ENCODE measurements around the gene TLL1.

TLL1 gene

DNA sequence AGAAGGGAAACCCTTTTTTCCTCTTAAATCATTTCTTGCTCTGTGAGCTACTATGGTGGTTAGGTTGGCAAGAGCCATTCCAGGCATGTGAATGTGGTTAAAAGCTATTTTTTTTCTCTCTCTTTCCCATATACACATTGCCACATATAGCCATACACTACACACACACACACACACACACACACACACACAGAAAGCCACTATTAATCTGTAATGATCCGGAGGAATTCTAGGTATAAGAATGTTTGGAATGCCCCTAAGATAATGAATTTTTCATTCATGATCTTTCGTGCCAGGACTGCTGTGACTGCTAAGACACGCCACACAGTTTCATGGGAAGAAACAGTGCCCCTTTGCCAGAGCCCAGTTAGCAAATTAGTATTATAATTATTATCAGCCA lies 21.8 kb upstream of the TLL1 start:
- no peak overlapping the region for H3K9ac ChIP-seq (ENCODE audit: low read length)
- H3K36me3 ChIP-seq (replicated peaks; ENCODE audit: insufficient read depth, low read length), result no peaks in the 10 kb centered on the region
- no peak overlapping the region for H2AFZ ChIP-seq (ENCODE audit: low read length)
- H3K9me3 ChIP-seq (replicated peaks; ENCODE audit: insufficient read depth, low read length), result no peaks in the 10 kb centered on the region
- DNase-seq, result no peak
- no peak overlapping the region for H3K27ac ChIP-seq (ENCODE audit: low read length)
- no peaks in the 10 kb centered on the region for H3K27me3 ChIP-seq (replicated peaks; ENCODE audit: insufficient read depth, low read length)
- no peaks in the 10 kb centered on the region for H3K79me2 ChIP-seq (ENCODE audit: low read length)
- H3K9me2 ChIP-seq (replicated peaks; ENCODE audit: insufficient read depth, low read length), result no peaks in the 10 kb centered on the region
- H3K4me3 ChIP-seq (ENCODE audit: low read length), result no peak overlapping the region
- no peaks in the 10 kb centered on the region for H4K20me1 ChIP-seq (ENCODE audit: insufficient read depth, low read length)
- H3F3A ChIP-seq (ENCODE audit: insufficient read depth, low read length), result no peaks in the 10 kb centered on the region
- H3K4me2 ChIP-seq (ENCODE audit: low read depth, low read length), result no peak overlapping the region
- TF ChIP-seq, protein P1, sequence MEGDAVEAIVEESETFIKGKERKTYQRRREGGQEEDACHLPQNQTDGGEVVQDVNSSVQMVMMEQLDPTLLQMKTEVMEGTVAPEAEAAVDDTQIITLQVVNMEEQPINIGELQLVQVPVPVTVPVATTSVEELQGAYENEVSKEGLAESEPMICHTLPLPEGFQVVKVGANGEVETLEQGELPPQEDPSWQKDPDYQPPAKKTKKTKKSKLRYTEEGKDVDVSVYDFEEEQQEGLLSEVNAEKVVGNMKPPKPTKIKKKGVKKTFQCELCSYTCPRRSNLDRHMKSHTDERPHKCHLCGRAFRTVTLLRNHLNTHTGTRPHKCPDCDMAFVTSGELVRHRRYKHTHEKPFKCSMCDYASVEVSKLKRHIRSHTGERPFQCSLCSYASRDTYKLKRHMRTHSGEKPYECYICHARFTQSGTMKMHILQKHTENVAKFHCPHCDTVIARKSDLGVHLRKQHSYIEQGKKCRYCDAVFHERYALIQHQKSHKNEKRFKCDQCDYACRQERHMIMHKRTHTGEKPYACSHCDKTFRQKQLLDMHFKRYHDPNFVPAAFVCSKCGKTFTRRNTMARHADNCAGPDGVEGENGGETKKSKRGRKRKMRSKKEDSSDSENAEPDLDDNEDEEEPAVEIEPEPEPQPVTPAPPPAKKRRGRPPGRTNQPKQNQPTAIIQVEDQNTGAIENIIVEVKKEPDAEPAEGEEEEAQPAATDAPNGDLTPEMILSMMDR (IDR thresholded peaks at IDR 0.05; ENCODE audit: low read length), result no peak
- TF ChIP-seq EZH2 (optimal IDR thresholded peaks at IDR 0.05; ENCODE audit: low read depth, low read length), result no peak
- TF ChIP-seq EZH2phosphoT487 (IDR thresholded peaks at IDR 0.05; ENCODE audit: low read length), result no peak
- no peaks in the 10 kb centered on the region for H3K4me1 ChIP-seq (ENCODE audit: low read length)

DNA sequence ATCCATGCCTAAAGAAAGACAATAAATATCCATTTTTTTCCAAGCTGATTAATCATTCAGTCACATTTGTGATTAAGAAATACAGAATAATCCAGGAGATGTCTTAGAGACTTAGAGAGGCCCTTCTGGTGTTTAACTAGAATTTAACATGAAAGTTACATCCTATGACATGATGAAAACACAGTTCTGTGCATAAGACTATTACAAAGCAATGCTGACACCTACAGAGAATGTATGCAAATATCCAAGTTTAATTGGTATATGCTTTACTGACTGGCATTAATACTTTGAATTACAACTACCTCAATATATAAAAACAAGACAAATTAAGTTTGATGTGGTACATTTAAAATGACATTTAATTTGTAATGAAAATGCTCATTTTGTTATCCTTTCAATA lies 17.8 kb upstream of the TLL1 start:
- Histone ChIP-seq H3K9ac (ENCODE audit: low read length) (no peak overlapping the region), H4K20me1 (ENCODE audit: insufficient read depth, low read length) (no peaks in the 10 kb centered on the region), H3K27me3 (replicated peaks; ENCODE audit: insufficient read depth, low read length) (no peaks in the 10 kb centered on the region), H3K36me3 (replicated peaks; ENCODE audit: insufficient read depth, low read length) (no peaks in the 10 kb centered on the region), H2AFZ (ENCODE audit: low read length) (no peak overlapping the region), H3K4me1 (ENCODE audit: low read length) (no peaks in the 10 kb centered on the region), H3F3A (ENCODE audit: insufficient read depth, low read length) (no peaks in the 10 kb centered on the region), H3K4me2 (ENCODE audit: low read depth, low read length) (no peak overlapping the region), H3K27ac (ENCODE audit: low read length) (no peak overlapping the region), H3K9me2 (replicated peaks; ENCODE audit: insufficient read depth, low read length) (no peaks in the 10 kb centered on the region), H3K79me2 (ENCODE audit: low read length) (no peaks in the 10 kb centered on the region), H3K4me3 (ENCODE audit: low read length) (no peak overlapping the region), H3K9me3 (replicated peaks; ENCODE audit: insufficient read depth, low read length) (no peaks in the 10 kb centered on the region)
- TF ChIP-seq, protein P1 (IDR thresholded peaks at IDR 0.05; ENCODE audit: low read length), result no peak
- TF ChIP-seq EZH2 (optimal IDR thresholded peaks at IDR 0.05; ENCODE audit: low read depth, low read length), result no peak
- no peak for TF ChIP-seq EZH2phosphoT487 (IDR thresholded peaks at IDR 0.05; ENCODE audit: low read length)
- DNase-seq, result no peak

DNA sequence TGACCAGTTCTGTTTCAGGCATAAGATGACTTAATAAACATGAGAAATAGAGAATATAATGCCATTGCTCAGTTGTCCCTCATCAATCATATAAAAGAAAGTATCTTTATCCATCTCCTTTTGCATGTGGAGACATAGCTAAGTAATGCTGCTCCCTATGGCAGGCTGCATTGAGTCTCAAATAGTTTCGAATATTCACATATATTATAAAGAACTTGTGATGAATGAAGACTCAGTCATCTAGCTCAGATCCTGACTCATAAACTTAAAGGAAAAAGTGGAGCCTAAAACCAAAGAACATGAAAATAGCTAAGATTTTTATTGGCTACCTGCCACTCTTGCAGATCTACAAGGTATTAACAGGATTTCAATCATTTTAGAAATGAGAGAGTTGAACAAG lies 11.7 kb upstream of the TLL1 start:
- Histone ChIP-seq H3K4me1 (ENCODE audit: low read length) (no peaks in the 10 kb centered on the region), H3F3A (ENCODE audit: insufficient read depth, low read length) (no peaks in the 10 kb centered on the region), H3K4me3 (ENCODE audit: low read length) (no peak overlapping the region), H3K27ac (ENCODE audit: low read length) (no peak overlapping the region), H3K27me3 (replicated peaks; ENCODE audit: insufficient read depth, low read length) (no peaks in the 10 kb centered on the region), H3K9me3 (replicated peaks; ENCODE audit: insufficient read depth, low read length) (no peaks in the 10 kb centered on the region), H4K20me1 (ENCODE audit: insufficient read depth, low read length) (no peaks in the 10 kb centered on the region), H3K9me2 (replicated peaks; ENCODE audit: insufficient read depth, low read length) (no peaks in the 10 kb centered on the region), H3K9ac (ENCODE audit: low read length) (no peak overlapping the region), H3K4me2 (ENCODE audit: low read depth, low read length) (no peak overlapping the region), H2AFZ (ENCODE audit: low read length) (no peak overlapping the region), H3K36me3 (replicated peaks; ENCODE audit: insufficient read depth, low read length) (no peaks in the 10 kb centered on the region), H3K79me2 (ENCODE audit: low read length) (no peaks in the 10 kb centered on the region)
- TF ChIP-seq EZH2phosphoT487 (IDR thresholded peaks at IDR 0.05; ENCODE audit: low read length) (no peak), EZH2 (optimal IDR thresholded peaks at IDR 0.05; ENCODE audit: low read depth, low read length) (no peak)
- TF ChIP-seq, protein P1 (IDR thresholded peaks at IDR 0.05; ENCODE audit: low read length), result no peak
- DNase-seq, result no peak

Data from MM.1S (cell line).